K562 (cell line): ENCODE results near the gene HDLBP. TPM values are rescaled to one million over a fixed set of nuclear protein-coding genes. Genes with fewer than 3 reads are reported as not detected.

Experiments used
- ATAC-seq: fragments of 200-7000 bp; cut with Tn5 transposase; 3 replicates; pipeline ENCODE4 v1.9.1; 2020; ENCODE audit warnings: moderate library complexity
- BruUV-seq: library from RNA; stranded (reverse); fragments of 400-500 nt; replicated peaks from 2 replicates; lab custom pipeline; 2021; lab: Mats Ljungman, UMichigan
- CTCF ChIA-PET: fragments of 300-600 bp; formaldehyde crosslinking; extraction: SDS; loops from one replicate; lab custom pipeline; 2021; ENCODE audit warnings: low intra/inter-chr PET ratio; lab: Yijun Ruan, JAX
- POLR2A ChIA-PET: fragments of 300-600, 350-650 bp; sonication (Branson Sonifier 250); formaldehyde crosslinking; extraction: SDS; loops from one replicate; lab custom pipeline; 2021; ENCODE audit warnings: antibody characterized with exemption, inconsistent platforms; lab: Yijun Ruan, JAX
- DNase-seq, 4 experiments: peaks; one replicate each; pipeline versions ENCODE4 v3.0.0 to v3.0.0-alpha.2; 2011 to 2018; ENCODE audit warnings: low spot score in 3 of 4, mixed read lengths in 3 of 4; ENCODE audit errors: extremely low read depth in 1 of 4
- FAIRE-seq: peaks from 2 replicates; lab custom pipeline; 2011; peaks lifted over from hg19 to GRCh38; lab: Jason Lieb, UNC
- H2AFZ ChIP-seq: 2 replicates; pipeline ENCODE4 v1.6.0; 2011; ENCODE audit warnings: low read depth, low read length, control low read depth, inconsistent platforms
- H3K27ac ChIP-seq: fragments of 200-600 bp; 3 replicates; pipeline ENCODE4 v1.8.0; 2011; ENCODE audit warnings: low read depth, mild to moderate bottlenecking, control low read depth, inconsistent platforms, low read length, moderate library complexity, mixed read lengths; ENCODE audit errors: extremely low read depth
- H3K27me3 ChIP-seq, 2 experiments: fragments of 300-600 bp in 1 of 2; 2 replicates in 1 of 2; 3 replicates in 1 of 2; pipeline versions ENCODE4 v1.6.0 to v1.8.0; 2011; ENCODE audit warnings: inconsistent platforms in 2 of 2, low read length in 2 of 2, mild to moderate bottlenecking in 1 of 2, mixed read lengths in 1 of 2, moderate library complexity in 1 of 2; ENCODE audit not compliant: control insufficient read depth in 2 of 2, insufficient read depth in 2 of 2
- H3K36me3 ChIP-seq: fragments of 300-600 bp; 3 replicates; pipeline ENCODE4 v1.8.0; 2011; ENCODE audit warnings: mild to moderate bottlenecking, low read length, inconsistent platforms; ENCODE audit not compliant: control insufficient read depth, insufficient read depth
- H3K4me1 ChIP-seq, 2 experiments: fragments of 200-600 bp in 1 of 2; replicated peaks in 1 of 2; 2 replicates in 1 of 2; 3 replicates in 1 of 2; pipeline versions ENCODE4 v1.5.1 to v1.8.0; 2011; ENCODE audit warnings: inconsistent platforms in 2 of 2, low read length in 2 of 2, mild to moderate bottlenecking in 1 of 2, mixed read lengths in 1 of 2, moderate library complexity in 1 of 2; ENCODE audit not compliant: control insufficient read depth in 2 of 2, insufficient read depth in 2 of 2
- H3K4me2 ChIP-seq: 2 replicates; pipeline ENCODE4 v1.6.1; 2011; ENCODE audit warnings: low read length, control low read depth, inconsistent platforms, mixed read lengths; ENCODE audit not compliant: insufficient read depth
- H3K4me3 ChIP-seq: fragments of 200-600 bp; sonication (generic), shearing (Covaris generic); 2 replicates; pipeline ENCODE4 v1.5.1; 2016; ENCODE audit warnings: control low read depth, inconsistent platforms
- H3K79me2 ChIP-seq: fragments of 200-600 bp; 3 replicates; pipeline ENCODE4 v1.8.0; 2011; ENCODE audit warnings: low read length, inconsistent platforms; ENCODE audit not compliant: control insufficient read depth, insufficient read depth
- H3K9ac ChIP-seq, 2 experiments: 2 replicates each; pipeline versions ENCODE4 v1.6.0 to v1.6.1; 2011; ENCODE audit warnings: low read depth in 2 of 2, low read length in 2 of 2, control low read depth in 1 of 2, inconsistent platforms in 1 of 2, mild to moderate bottlenecking in 1 of 2, mixed read lengths in 1 of 2; ENCODE audit not compliant: insufficient read depth in 1 of 2
- H3K9me1 ChIP-seq: one replicate; pipeline ENCODE4 v1.6.0; 2011; ENCODE audit warnings: inconsistent platforms, mild to moderate bottlenecking, low read length, moderate library complexity; ENCODE audit not compliant: control insufficient read depth, insufficient read depth
- H3K9me3 ChIP-seq: replicated peaks from 2 replicates; pipeline ENCODE4 v1.5.1; 2011; ENCODE audit warnings: low read depth, low read length, inconsistent platforms; ENCODE audit not compliant: control insufficient read depth, insufficient read depth
- H4K20me1 ChIP-seq: replicated peaks from 2 replicates; pipeline ENCODE4 v1.6.1; 2011; ENCODE audit warnings: low read length, inconsistent platforms, mixed read lengths; ENCODE audit not compliant: control insufficient read depth, insufficient read depth
- ARNT ChIP-seq, 2 experiments: fragments of 450-650 bp; IDR thresholded peaks; 2 replicates each; pipeline ENCODE4 v1.6.1; 2016; ENCODE audit warnings: mild to moderate bottlenecking in 1 of 2
- ATF1 ChIP-seq, 2 experiments: fragments of 450-650 bp in 1 of 2; IDR thresholded peaks; 2 replicates each; pipeline ENCODE4 v1.6.1; 2016; ENCODE audit warnings: missing compliant biosample characterization in 1 of 2, missing genetic modification characterization in 1 of 2
- ELK3 ChIP-seq: fragments of 450-650 bp; formaldehyde crosslinking; IDR thresholded peaks from 2 replicates; pipeline ENCODE4 v1.4.0; 2020; ENCODE audit warnings: mild to moderate bottlenecking
- GTF2B ChIP-seq: IDR thresholded peaks from 2 replicates; pipeline ENCODE4 v1.6.1; 2011; ENCODE audit not compliant: insufficient read length; ENCODE audit errors: extremely low read depth
- HNRNPL ChIP-seq: fragments of 200-400 bp; formaldehyde crosslinking; IDR thresholded peaks from 2 replicates; pipeline ENCODE4 v1.6.1; 2017; ENCODE audit warnings: low read depth, mild to moderate bottlenecking, low read length
- MAZ ChIP-seq, 2 experiments: fragments of 450-650 bp in 1 of 2; sonication (generic) in 1 of 2; formaldehyde crosslinking; IDR thresholded peaks in 1 of 2; conservative IDR thresholded peaks in 1 of 2; 2 replicates each; pipeline versions ENCODE4 v1.4.0 to v1.5.0; 2020; ENCODE audit warnings: mild to moderate bottlenecking in 1 of 2, missing genetic modification reagents in 1 of 2
- MCM2 ChIP-seq: fragments of 450-650 bp; IDR thresholded peaks from 2 replicates; pipeline ENCODE4 v1.6.1; 2017; ENCODE audit warnings: low read depth, mild to moderate bottlenecking
- MYBL2 ChIP-seq, 2 experiments: fragments of 450-650 bp in 1 of 2; sonication (generic) in 1 of 2; formaldehyde crosslinking in 1 of 2; IDR thresholded peaks; 2 replicates each; pipeline versions ENCODE4 v1.6.1 to v1.8.1; 2017 to 2022; ENCODE audit warnings: borderline replicate concordance in 1 of 2, inconsistent platforms in 1 of 2, low read depth in 1 of 2, mild to moderate bottlenecking in 1 of 2, missing genetic modification reagents in 1 of 2, moderate library complexity in 1 of 2
- PRDM10 ChIP-seq: fragments of 450-650 bp; IDR thresholded peaks from 2 replicates; pipeline ENCODE4 v1.6.1; 2018; ENCODE audit not compliant: partially characterized antibody
- RBBP5 ChIP-seq: fragments of 200-600 bp; sonication (generic); IDR thresholded peaks from 2 replicates; pipeline ENCODE4 v1.6.1; 2012; ENCODE audit warnings: borderline replicate concordance, mild to moderate bottlenecking, low read length, control low read depth, inconsistent platforms; ENCODE audit not compliant: insufficient read depth, poor library complexity, severe bottlenecking
- RFX5 ChIP-seq: IDR thresholded peaks from 2 replicates; pipeline ENCODE4 v1.6.1; 2011; ENCODE audit warnings: low read depth, mild to moderate bottlenecking, improper control_type of control experiment, low read length
- STAG1 ChIP-seq: sonication (generic); formaldehyde crosslinking; IDR thresholded peaks from 2 replicates; pipeline ENCODE4 v1.5.0; 2020; ENCODE audit warnings: missing genetic modification reagents, borderline replicate concordance
- ZNF449 ChIP-seq: fragments of 250-450 bp; sonication (Bioruptor Pico); IDR thresholded peaks from 2 replicates; pipeline ENCODE4 v1.8.0; 2022; ENCODE audit warnings: moderate library complexity, mild to moderate bottlenecking, inconsistent platforms
- WGBS: fragments of 100-300 bp; shearing (Covaris generic); methylation state at CpG from one replicate; pipeline ENCODE4 v1.1.6; 2016; ENCODE audit warnings: low coverage, mixed read lengths; ENCODE audit not compliant: insufficient coverage; ENCODE audit errors: missing lambda C conversion rate; 5-methylcytosine and 5-hydroxymethylcytosine counted together
- in situ Hi-C: fragments of 300-500 bp; cut with MboI; formaldehyde crosslinking; loops from 4 replicates; pipeline ENCODE4 v1.15.0; 2018; ENCODE audit warnings: inconsistent platforms, mixed read lengths
- intact Hi-C: fragments of 100-400 bp; cut with micrococcal nuclease; formaldehyde crosslinking; loops from 2 replicates; pipeline ENCODE4 v1.14.2; 2022
- polyA plus RNA-seq, 8 experiments: library from polyadenylated mRNA; depleted of rRNA in 4 of 8; stranded (reverse) in 5 of 8; unstranded in 3 of 8; fragments of >200 nt; fragmentation: Nextera tagmentation in 2 of 8; fragmentation: Illumina TruSeq in 1 of 8; extraction: Ambion mirVana in 2 of 8; extraction: Trizol in 1 of 8; gene quantifications; 2 replicates each; pipeline versions ENCODE4 v1.2.1 to v1.2.3, GENCODE V29; 2011 to 2014; ENCODE audit warnings: inconsistent platforms in 1 of 8, missing spikeins in 1 of 8
- total RNA-seq, 7 experiments: library from RNA; depleted of rRNA in 6 of 7; stranded (reverse); fragments of >200 nt in 6 of 7; fragmentation: Illumina TruSeq in 2 of 7; extraction: Trizol in 2 of 7; gene quantifications; 2 replicates each; pipeline versions ENCODE4 v1.2.1 to v1.2.3, GENCODE V29; 2011 to 2021; ENCODE audit warnings: low replicate concordance in 1 of 7

The HDLBP gene
- total and polyA plus RNA-seq, 9 of the 15 experiments (the other 6 are each of a cell fraction or from before 2014, with no cell fraction given) = 24.4 to 378 (median 146) TPM

GRCh38 chr2:241321886-241322285, 6.4 kb upstream of the HDLBP start:
- Histone ChIP-seq H3K27me3 (no peaks in the 10 kb centered on the region), H3K9ac (no peak overlapping the region), H3K4me2 (no peak overlapping the region), H3K9me1 (no peaks in the 10 kb centered on the region), H4K20me1 (peaks cover 14% of the 10 kb centered on the region), H3K9me3 (no peaks in the 10 kb centered on the region), H3K27ac (peak overlapping the region; percentile 44; the same call in 1 of the 3 replicates), H3K79me2 (peaks cover 91% of the 10 kb centered on the region), H3K36me3 (peaks cover 65% of the 10 kb centered on the region), H2AFZ (no peak overlapping the region), H3K4me1 (peaks cover 0 to 23% of the 10 kb centered on the region in 2 experiments; a peak in 4 of 5 replicates), H3K4me3 (no peak overlapping the region)
- DNase-seq = no peak
- POLR2A ChIA-PET = no interaction called here
- 100% methylated on average over 1 of the region's 1 CpG for WGBS
- in situ Hi-C loops = no loop called here
- no TSS peak for BruUV-seq
- no peak for ATAC-seq
- intact Hi-C loops = no loop called here
- CTCF ChIA-PET = no interaction called here
- FAIRE-seq = no peak
- no peak for TF ChIP-seq PRDM10
- no peak for TF ChIP-seq RFX5
- TF ChIP-seq MYBL2 (IDR thresholded peaks at IDR 0.05; ENCODE audit: low read depth) = no peak
- no peak for TF ChIP-seq MYBL2 (CRISPR knock-in tag; IDR thresholded peaks at IDR 0.05; ENCODE audit: borderline replicate concordance)
- no peak for TF ChIP-seq GTF2B
- no peak for TF ChIP-seq RBBP5
- TF ChIP-seq MAZ (CRISPR knock-in tag; conservative IDR thresholded peaks at IDR 0.05 in 1 of 2, IDR thresholded peaks at IDR 0.05 in 1 of 2) = no peak
- no peak for TF ChIP-seq MCM2
- TF ChIP-seq ARNT (IDR thresholded peaks at IDR 0.05) = no peak
- no peak for TF ChIP-seq STAG1 (CRISPR knock-in tag)
- no peak for TF ChIP-seq ELK3 (CRISPR knock-in tag)
- TF ChIP-seq ZNF449 (CRISPR knock-in tag) = no peak
- TF ChIP-seq ATF1 (CRISPR knock-in tag; IDR thresholded peaks at IDR 0.05) = no peak
- no peak for TF ChIP-seq ATF1 (tag; IDR thresholded peaks at IDR 0.05)
- TF ChIP-seq HNRNPL = no peak
